GM19023 (cell line): ENCODE measurements around the gene LMAN1L.

Experiments used
- ATAC-seq: cut with Tn5 transposase; IDR thresholded peaks from one replicate; pipeline ENCODE4 v1.9.1; 2021; ENCODE audit warnings: mild to moderate bottlenecking, moderate library complexity; ENCODE audit not compliant: unreplicated experiment

The LMAN1L gene

GRCh38 chr15:74792227-74793016, 20.2 kb upstream of the LMAN1L start:
- no peak for ATAC-seq

- ATAC-seq = no peak
Observed at GRCh38 chr15:74793135-74794028, 19.3 kb upstream of the LMAN1L start.

GRCh38 chr15:74794248-74794969, 18.2 kb upstream of the LMAN1L start:
- no peak for ATAC-seq

GRCh38 chr15:74794970-74795349, 17.7 kb upstream of the LMAN1L start:
- no peak for ATAC-seq

- ATAC-seq = no peak
Observed at GRCh38 chr15:74795966-74796625, 16.5 kb upstream of the LMAN1L start.

GRCh38 chr15:74798388-74799254, 14.0 kb upstream of the LMAN1L start:
- no peak for ATAC-seq

GRCh38 chr15:74799255-74799855, 13.3 kb upstream of the LMAN1L start:
- no peak for ATAC-seq

GRCh38 chr15:74799856-74800558, 12.6 kb upstream of the LMAN1L start:
- ATAC-seq = peak; percentile 82

GRCh38 chr15:74800559-74801094, 12.0 kb upstream of the LMAN1L start:
- no peak for ATAC-seq

GRCh38 chr15:74801311-74801997, 11.2 kb upstream of the LMAN1L start:
- ATAC-seq = no peak

- ATAC-seq = no peak
Observed at GRCh38 chr15:74802290-74802689, 10.3 kb upstream of the LMAN1L start.

- no peak for ATAC-seq
Observed at GRCh38 chr15:74802862-74803447, 9.7 kb upstream of the LMAN1L start.

GRCh38 chr15:74804935-74805334, 7.7 kb upstream of the LMAN1L start:
- ATAC-seq = no peak

- ATAC-seq = no peak
Observed at GRCh38 chr15:74807282-74807681, 5.4 kb upstream of the LMAN1L start.

GRCh38 chr15:74808078-74808839, 4.4 kb upstream of the LMAN1L start:
- ATAC-seq = no peak

- no peak for ATAC-seq
Observed at GRCh38 chr15:74808840-74809229, 3.8 kb upstream of the LMAN1L start.

- ATAC-seq = no peak
Observed at GRCh38 chr15:74809242-74809641, 3.4 kb upstream of the LMAN1L start.
